Right lobe of liver (tissue), 6 donors: ENCODE data around the gene RBM3. TPM values are rescaled to one million over a fixed set of nuclear protein-coding genes. Genes with fewer than 3 reads are reported as not detected.
A peak's percentile ranks its signal among the peaks of the same experiment; 100 is the strongest.

Source experiments
- ATAC-seq, 4 donors: fragments of 200-7000 bp; cut with Tn5 transposase; one replicate each; pipeline ENCODE4 v1.9.1; 2020; ENCODE audit warnings: mild to moderate bottlenecking in 4 of 4, moderate library complexity in 4 of 4
- DNase-seq, 3 donors: peaks; one replicate each; pipeline ENCODE4 v3.0.0-alpha.2; 2020
- H3K27ac ChIP-seq, 3 donors: fragments of 200-600 bp; one replicate each; pipeline ENCODE4 v1.8.0; 2022
- H3K27me3 ChIP-seq, 2 donors: fragments of 200-600 bp; one replicate each; pipeline ENCODE4 v1.8.0; 2022
- H3K36me3 ChIP-seq, 4 donors: fragments of 200-600 bp; sonication (generic) in 1 of 4; one replicate each; pipeline versions ENCODE4 v1.5.1 to v1.8.0; 2017 to 2022; ENCODE audit warnings: control low read depth in 1 of 4
- H3K4me1 ChIP-seq, 4 donors: fragments of 200-600 bp; sonication (generic) in 1 of 4; one replicate each; pipeline versions ENCODE4 v1.5.1 to v1.8.0; 2017 to 2022; ENCODE audit warnings: control low read depth in 1 of 4
- H3K4me3 ChIP-seq, 3 donors: fragments of 200-600 bp; one replicate each; pipeline ENCODE4 v1.8.0; 2022
- H3K9me3 ChIP-seq, 4 donors: fragments of 200-600 bp; sonication (generic) in 1 of 4; one replicate each; pipeline versions ENCODE4 v1.5.1 to v1.8.0; 2017 to 2022; ENCODE audit warnings: control low read depth in 1 of 4
- POLR2A ChIP-seq: fragments of 450-650 bp; IDR thresholded peaks from one replicate; pipeline ENCODE4 v1.6.1; 2017; ENCODE audit warnings: antibody characterized with exemption, mild to moderate bottlenecking
- WGBS: methylation state at CpG from one replicate; pipeline ENCODE4 v1.1.6; 2018; ENCODE audit warnings: low coverage, low lambda C conversion rate; ENCODE audit not compliant: insufficient coverage; ENCODE audit errors: missing lambda C conversion rate; 5-methylcytosine and 5-hydroxymethylcytosine counted together
- intact Hi-C, 2 donors: fragments of 100-400 bp; cut with DNase I; formaldehyde crosslinking; loops; one replicate each; pipeline versions ENCODE4 v1.11.2 to v1.14.1; 2022
- small RNA-seq, 2 experiments: library from RNA; depleted of rRNA; stranded (forward); fragments of <200 nt; gene quantifications; one replicate each; pipeline ENCODE3, GENCODE V24; 2016
- total RNA-seq, 6 experiments: library from RNA; depleted of rRNA in 2 of 6; stranded (reverse); fragments of >200 nt in 2 of 6; fragmentation: NEBNext Ultra II Directional in 3 of 6; extraction: Animal tissue kit (Norgen Biotek cat#: 25700) in 3 of 6; gene quantifications; one replicate each; pipeline versions ENCODE4 v1.1.0 to v1.2.4, GENCODE V29; 2016 to 2023
- TF ChIP-seq, protein P1 (sequence below), 4 donors: fragments of 200-600 bp in 3 of 4; fragments of 450-650 bp in 1 of 4; IDR thresholded peaks; one replicate each; pipeline versions ENCODE4 v1.5.1 to v1.8.0; 2016 to 2022; ENCODE audit warnings: antibody characterized with exemption in 4 of 4, mild to moderate bottlenecking in 2 of 4
- donor health status: DM: no; HTN: yes; CAD: no.
- donor health status: DM: no; HTN: no; CAD: no.
- donor health status: DM: no; HTN: no; CAD: no.
- donor health status: DM: no; HTN: yes; CAD: no.
- donor health status: DM: no; HTN: yes; CAD: no.

Gene RBM3
- total RNA-seq, 6 experiments from 2014 or later, result 14.7 to 69.0 (median 57.7) TPM

DNA sequence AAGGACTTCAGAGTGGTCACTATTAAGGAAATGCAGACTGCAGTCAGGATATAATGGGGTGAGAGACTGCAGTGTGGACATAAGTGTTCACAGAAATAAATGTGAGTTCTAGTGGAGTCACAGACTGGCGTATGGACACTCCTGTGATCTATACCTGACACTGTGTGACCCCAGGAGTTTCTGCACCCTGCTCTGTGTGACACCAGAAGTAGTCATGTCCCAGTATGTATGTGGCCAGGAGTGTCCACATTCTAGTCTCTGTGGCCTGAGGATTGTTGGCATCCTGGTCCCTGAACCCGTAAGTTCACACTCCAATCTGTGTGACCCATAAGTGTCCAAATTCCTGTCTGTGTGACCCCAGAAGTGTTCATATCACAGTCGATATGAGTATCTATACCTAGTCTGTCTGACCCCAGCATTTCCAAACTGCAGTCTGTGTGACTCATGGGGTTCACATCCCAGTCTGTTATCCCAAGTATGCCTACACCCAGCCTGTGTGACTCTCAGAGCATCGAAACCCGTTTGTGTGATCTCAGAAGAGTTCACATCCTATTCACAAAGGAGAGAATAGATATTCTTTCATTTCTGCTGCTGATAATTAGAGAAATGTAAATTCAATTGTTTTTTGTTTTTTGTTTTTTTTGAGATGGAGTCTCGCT is 39.3 kb downstream of the RBM3 start:
- H3K27me3 ChIP-seq, result no peaks in the 10 kb centered on the region
- no peaks in the 10 kb centered on the region for H3K4me1 ChIP-seq
- no peaks in the 10 kb centered on the region for H3K9me3 ChIP-seq
- H3K4me3 ChIP-seq, result no peak overlapping the region
- ATAC-seq (no peak), DNase-seq (no peak)
- TF ChIP-seq, protein P1, sequence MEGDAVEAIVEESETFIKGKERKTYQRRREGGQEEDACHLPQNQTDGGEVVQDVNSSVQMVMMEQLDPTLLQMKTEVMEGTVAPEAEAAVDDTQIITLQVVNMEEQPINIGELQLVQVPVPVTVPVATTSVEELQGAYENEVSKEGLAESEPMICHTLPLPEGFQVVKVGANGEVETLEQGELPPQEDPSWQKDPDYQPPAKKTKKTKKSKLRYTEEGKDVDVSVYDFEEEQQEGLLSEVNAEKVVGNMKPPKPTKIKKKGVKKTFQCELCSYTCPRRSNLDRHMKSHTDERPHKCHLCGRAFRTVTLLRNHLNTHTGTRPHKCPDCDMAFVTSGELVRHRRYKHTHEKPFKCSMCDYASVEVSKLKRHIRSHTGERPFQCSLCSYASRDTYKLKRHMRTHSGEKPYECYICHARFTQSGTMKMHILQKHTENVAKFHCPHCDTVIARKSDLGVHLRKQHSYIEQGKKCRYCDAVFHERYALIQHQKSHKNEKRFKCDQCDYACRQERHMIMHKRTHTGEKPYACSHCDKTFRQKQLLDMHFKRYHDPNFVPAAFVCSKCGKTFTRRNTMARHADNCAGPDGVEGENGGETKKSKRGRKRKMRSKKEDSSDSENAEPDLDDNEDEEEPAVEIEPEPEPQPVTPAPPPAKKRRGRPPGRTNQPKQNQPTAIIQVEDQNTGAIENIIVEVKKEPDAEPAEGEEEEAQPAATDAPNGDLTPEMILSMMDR (IDR thresholded peaks at IDR 0.05), result no peak
- TF ChIP-seq POLR2A, result no peak
- WGBS, result 45% methylated on average over 3 of the region's 6 CpGs
- H3K27ac ChIP-seq, result no peak overlapping the region
- intact Hi-C loops, result no loop called here
- no peaks in the 10 kb centered on the region for H3K36me3 ChIP-seq

- ATAC-seq, result no peak
These were observed 42.3 kb downstream of the RBM3 start for GRCh38 chrX:48616576-48616975.

DNA sequence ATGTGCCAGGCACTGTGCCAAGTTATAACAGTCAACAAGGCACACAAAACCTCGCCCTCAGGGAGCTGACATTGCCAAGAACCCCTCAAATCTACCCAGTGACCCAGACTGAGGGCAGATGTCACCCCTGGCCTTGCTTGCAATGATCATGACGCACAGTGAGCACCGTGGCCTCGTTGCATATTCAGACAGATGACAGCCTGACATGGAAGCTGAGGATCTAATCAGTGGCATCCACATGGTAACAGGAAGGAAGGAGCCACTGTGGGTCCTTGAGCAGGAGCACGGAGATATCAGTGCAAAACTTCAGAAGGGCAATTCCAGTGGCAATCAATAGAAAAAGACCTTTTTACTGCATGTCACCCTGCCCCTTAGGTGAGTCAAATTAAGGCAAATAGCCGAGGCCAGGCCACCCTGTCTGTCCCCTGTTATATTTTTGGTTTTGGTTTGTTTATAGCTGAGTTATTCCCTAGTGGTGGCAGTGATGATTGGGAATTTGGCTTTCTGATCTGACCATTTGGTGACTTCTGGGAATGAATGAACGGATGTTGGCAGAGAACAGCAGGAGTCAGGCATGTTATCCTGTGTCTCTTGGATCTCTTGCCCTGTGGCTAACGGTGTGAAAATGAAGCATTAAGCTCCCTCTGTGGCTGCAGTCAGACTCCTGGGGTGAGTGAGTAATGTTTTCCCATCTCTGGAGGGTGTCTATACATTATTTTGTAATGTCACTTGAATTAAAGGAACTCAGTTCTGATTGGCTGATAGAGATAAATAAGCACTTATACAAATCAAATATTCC is 43.5 kb downstream of the RBM3 start:
- Histone ChIP-seq H3K4me3 (no peak overlapping the region), H3K27ac (no peak overlapping the region), H3K36me3 (no peaks in the 10 kb centered on the region), H3K27me3 (no peaks in the 10 kb centered on the region), H3K9me3 (no peaks in the 10 kb centered on the region), H3K4me1 (no peaks in the 10 kb centered on the region)
- WGBS, result 39% methylated on average over 5 of the region's 8 CpGs
- intact Hi-C loops, result no loop called here
- no peak for TF ChIP-seq POLR2A
- TF ChIP-seq, protein P1 (IDR thresholded peaks at IDR 0.05), result no peak
- ATAC-seq (peak in 2 of 4 donors; percentile 38 to 59), DNase-seq (no peak)

More at GRCh38 chrX:48616576-48616975, 42.3 kb downstream of the RBM3 start:
- Histone ChIP-seq H3K4me1 (no peaks in the 10 kb centered on the region), H3K27me3 (no peaks in the 10 kb centered on the region), H3K4me3 (no peak overlapping the region), H3K36me3 (no peaks in the 10 kb centered on the region), H3K9me3 (no peaks in the 10 kb centered on the region), H3K27ac (no peak overlapping the region)
- TF ChIP-seq POLR2A, result no peak
- TF ChIP-seq, protein P1 (IDR thresholded peaks at IDR 0.05), result no peak
- no peak for DNase-seq
- intact Hi-C loops, result no loop called here
- WGBS, result 44% methylated on average over 3 of the region's 5 CpGs

- Histone ChIP-seq H3K36me3 (no peaks in the 10 kb centered on the region), H3K27me3 (no peaks in the 10 kb centered on the region), H3K4me3 (no peak overlapping the region), H3K27ac (no peak overlapping the region), H3K9me3 (no peaks in the 10 kb centered on the region), H3K4me1 (no peaks in the 10 kb centered on the region)
- no peak for DNase-seq
- no peak for ATAC-seq
- intact Hi-C loops, result no loop called here
- no peak for TF ChIP-seq POLR2A
- TF ChIP-seq, protein P1 (IDR thresholded peaks at IDR 0.05), result no peak
- 71% methylated on average over 5 of the region's 5 CpGs for WGBS
These were observed 52.4 kb downstream of the RBM3 start for GRCh38 chrX:48626401-48627298.

Small RNAs within 50 kb of the gene (small RNA-seq; reads per million reads assigned to genes)
- 0 reads per million in 2 experiments for gene MRPL32P1

Other genes starting within 250 kb of the RBM3 start
- gene SSX3, start 217.8 kb upstream of the RBM3 start, total RNA-seq, result not detected
- not detected for gene SSX4, start 190.9 kb upstream of the RBM3 start, total RNA-seq
- not detected for gene SSX4B, start 162.5 kb upstream of the RBM3 start, total RNA-seq
- 1 to 10 TPM in 1 of 6 experiments, under 1 TPM in 4, not detected in 1; 0.22 to 1.4 (median 0.37) TPM for gene SLC38A5, start 104.2 kb upstream of the RBM3 start, total RNA-seq
- 10 to 100 TPM in 5 of 6 experiments, 1 to 10 TPM in 1; 9.9 to 30.4 (median 12.5) TPM for gene FTSJ1, start 98.3 kb upstream of the RBM3 start, total RNA-seq
- 1 to 10 TPM; 1.7 to 6.1 (median 1.9) TPM for gene PORCN, start 65.5 kb upstream of the RBM3 start, total RNA-seq
- gene EBP, start 52.7 kb upstream of the RBM3 start, total RNA-seq, result 100 to 1,000 TPM; 150 to 276 (median 225) TPM
- 1 to 10 TPM; 4.3 to 7.5 (median 5.6) TPM for gene TBC1D25, start 34.8 kb upstream of the RBM3 start, total RNA-seq
- 100 to 1,000 TPM in 2 of 6 experiments, 10 to 100 TPM in 4; 46.5 to 193 (median 80.8) TPM for gene WDR13, start 23.0 kb downstream of the RBM3 start, total RNA-seq
- gene WAS, start 109.3 kb downstream of the RBM3 start, total RNA-seq, result 1 to 10 TPM; 2.4 to 7.2 (median 4.8) TPM
- 10 to 100 TPM in 1 of 6 experiments, 1 to 10 TPM in 5; 2.2 to 10.8 (median 3.5) TPM for gene SUV39H1, start 122.2 kb downstream of the RBM3 start, total RNA-seq
- gene GLOD5, start 187.3 kb downstream of the RBM3 start, total RNA-seq, result 1 to 10 TPM in 5 of 6 experiments, under 1 TPM in 1; 0.98 to 4.1 (median 2.9) TPM
- gene GATA1, start 212.1 kb downstream of the RBM3 start, total RNA-seq, result 1 to 10 TPM in 1 of 6 experiments, under 1 TPM in 1, not detected in 4; 0.37 to 1.2 TPM
- gene HDAC6, start 227.6 kb downstream of the RBM3 start, total RNA-seq, result 100 to 1,000 TPM in 5 of 6 experiments, 10 to 100 TPM in 1; 84.4 to 173 (median 136) TPM